ENCODE results near the gene PEAK3.

Gene PEAK3

GRCh38 chr19:2270423-2271233, 11.3 kb downstream of the PEAK3 start:
- peak; percentile 51 for DNase-seq (ENCODE audit: low spot score)

DNA sequence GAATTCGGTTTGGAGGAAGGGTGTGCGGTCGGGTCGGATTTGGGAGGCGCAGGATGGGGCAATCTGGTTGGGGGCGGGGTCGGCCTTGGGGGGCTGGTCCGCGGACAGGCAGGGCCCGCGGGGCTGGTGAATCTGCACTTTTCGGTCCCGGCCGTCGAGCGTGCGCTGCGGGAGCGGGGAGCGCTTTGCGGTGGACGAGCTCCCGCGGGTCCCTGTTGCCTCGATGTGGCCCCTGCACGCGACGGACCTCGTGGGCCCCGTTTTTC, 11.9 kb downstream of the PEAK3 start:
- DNase-seq (ENCODE audit: low spot score): no peak

GRCh38 chr19:2269244-2270156, 12.5 kb downstream of the PEAK3 start:
- DNase-seq (ENCODE audit: low spot score): peak; percentile 98

DNA sequence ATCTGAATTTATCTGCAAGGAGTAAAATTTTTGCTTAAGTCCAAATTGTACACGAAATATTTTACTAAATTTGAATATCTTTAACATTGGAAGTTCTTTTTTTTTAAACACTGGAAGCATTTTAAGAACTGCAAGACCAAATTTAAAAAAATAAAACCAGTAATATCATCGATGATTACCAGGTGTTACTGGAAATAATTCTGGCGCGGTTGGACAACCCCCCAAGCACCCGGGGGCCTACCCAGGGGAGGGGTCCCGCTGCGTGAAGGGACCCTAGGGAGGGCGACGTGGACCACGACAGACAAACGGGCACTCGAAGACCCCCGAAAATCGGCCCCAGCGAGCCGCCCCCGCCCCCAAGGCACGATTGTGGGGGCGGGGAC, 13.1 kb downstream of the PEAK3 start:
- no peak for DNase-seq (ENCODE audit: low spot score)

DNA sequence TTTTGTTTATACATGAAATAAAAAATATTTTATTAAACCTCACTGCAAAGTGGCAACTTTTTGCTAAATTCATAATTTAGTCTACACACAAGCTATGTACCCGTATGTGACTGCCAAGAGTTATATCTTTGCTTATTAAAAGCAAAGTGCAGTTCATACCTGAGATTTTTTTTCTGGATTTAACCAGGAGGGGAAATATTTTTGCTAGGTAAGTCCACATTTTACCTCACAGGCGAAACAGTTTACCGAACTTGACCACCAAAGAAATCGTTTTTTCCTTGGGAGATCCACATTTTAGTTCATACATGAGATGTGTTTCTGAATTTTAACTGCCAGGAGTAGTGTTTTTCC, 13.5 kb downstream of the PEAK3 start:
- no peak for DNase-seq (ENCODE audit: low spot score)

DNA sequence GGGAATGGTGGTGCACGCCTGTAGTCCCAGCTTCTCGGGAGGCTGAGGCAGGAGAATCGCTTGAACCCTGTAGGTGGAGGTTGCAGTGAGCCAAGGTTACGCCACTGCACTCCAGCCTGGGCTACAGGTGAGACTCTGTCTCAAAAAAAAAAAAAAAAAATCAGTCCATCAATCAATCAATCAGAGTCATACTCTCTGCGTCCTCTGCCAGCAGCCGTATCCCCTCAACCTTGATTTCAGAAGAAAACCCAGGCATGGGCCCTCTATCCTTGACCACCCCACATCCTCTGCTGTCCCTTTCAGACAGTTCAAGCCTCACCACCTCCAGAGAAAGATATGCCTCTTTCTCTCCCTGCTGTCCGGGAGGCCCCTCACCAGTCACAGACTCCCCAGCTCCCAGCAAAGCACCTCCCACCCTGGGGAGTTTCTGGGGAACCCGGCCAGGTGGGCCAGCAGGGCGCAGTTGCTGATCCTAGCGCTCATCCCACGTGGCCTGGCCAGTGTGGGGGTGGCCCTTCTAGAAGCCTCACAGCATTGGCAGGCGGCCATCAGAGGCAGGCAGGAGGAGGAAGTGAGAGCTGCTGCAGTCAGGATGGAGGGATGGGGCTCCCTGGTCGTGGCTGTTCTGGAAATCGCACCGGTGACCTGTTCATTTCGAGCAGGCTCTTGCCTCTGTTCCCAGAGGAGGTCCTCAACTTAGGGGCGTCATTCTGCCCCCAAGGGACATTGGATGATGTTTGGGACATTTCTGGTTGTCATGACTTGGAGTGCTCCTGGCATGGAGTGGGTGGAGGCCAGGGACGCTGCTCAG, 15.6 kb downstream of the PEAK3 start:
- no peak for DNase-seq (ENCODE audit: low spot score)

GRCh38 chr19:2261438-2262172, 20.4 kb downstream of the PEAK3 start:
- no peak for DNase-seq (ENCODE audit: low spot score)

DNA sequence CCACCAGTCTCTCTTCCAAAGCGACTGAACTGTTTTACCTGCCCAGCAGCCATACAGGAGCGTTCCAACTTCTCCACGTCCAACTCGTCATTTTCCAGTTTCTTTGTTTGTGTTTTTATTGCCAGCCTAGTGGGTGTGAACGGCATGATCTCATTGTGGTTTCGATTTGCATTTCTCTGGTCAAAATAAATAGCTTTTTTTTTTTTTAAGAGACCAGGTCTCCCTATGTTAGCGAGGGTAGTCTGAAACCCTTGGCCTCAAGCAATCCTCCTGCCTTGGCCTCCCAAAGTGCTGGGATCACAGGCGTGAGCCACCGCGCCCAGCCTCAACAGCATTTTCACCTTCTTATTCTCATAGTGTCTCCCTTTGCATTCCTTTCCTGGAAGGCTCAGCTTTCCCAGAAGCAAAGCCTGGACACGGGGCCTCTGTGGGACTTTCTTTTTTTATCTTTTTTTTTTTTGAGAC, 21.6 kb downstream of the PEAK3 start:
- DNase-seq (ENCODE audit: low spot score): no peak

DNA sequence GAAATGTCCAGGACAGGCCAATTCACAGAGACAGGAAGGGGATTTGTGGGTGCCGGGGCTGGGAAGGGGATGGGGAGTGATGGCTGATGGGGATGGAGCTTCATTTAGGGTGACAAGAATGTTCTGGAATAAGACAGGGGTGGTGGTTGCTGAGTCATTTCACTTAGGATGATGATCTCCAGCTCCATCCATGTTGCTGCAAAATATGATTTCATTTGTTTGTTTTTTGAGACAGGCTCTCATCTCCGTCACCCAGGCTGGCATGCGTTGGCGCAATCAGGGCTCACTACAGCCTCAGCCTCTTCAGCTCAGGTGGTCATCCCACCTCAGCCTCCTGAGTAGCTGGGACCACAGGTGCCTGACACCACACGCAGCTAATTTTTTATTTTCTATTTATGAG, 22.6 kb downstream of the PEAK3 start:
- DNase-seq (ENCODE audit: low spot score): no peak

DNA sequence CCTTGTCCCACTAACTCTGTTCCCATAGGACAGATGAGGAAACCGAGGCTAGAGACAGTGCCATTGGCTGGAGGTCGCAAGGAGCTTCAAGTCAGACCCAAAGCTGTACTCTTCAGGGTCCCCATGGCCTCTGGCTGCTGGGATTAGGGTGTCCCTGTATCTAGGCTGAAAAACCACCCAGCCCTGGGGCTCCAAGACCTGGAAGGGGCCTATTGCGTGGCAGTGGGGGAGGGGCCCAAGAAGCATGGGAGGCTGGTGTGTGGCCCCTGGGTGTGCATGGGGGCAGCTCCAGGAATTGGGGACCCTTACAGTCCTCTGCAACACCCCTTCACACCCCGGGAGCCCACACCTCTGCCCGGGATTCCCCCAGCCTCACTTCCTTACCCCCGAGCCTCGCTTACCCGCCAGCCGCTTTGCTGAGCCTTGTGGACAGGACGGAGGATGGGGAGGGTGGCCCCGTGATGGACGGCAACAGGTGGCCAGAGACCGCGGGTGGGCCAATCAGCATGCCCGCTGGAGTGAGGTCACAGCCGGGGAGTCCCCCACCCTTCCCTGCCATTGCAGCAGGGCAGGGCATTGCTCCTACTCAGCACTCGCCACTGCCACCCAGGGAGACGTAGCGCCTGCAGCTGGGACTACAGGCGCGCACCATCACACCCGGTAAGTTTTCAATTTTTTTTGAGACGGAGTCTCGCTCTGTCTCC, 25.8 kb downstream of the PEAK3 start, which contains the start of gene JSRP1:
Gene JSRP1 (minus strand): TSS at position 436 of the 704 bp plus-strand sequence. CDS start 1,103 bp downstream, outside the sequence.
- no peak for DNase-seq (ENCODE audit: low spot score)

GRCh38 chr19:2255112-2255845, 26.7 kb downstream of the PEAK3 start:
- DNase-seq (ENCODE audit: low spot score): no peak

DNA sequence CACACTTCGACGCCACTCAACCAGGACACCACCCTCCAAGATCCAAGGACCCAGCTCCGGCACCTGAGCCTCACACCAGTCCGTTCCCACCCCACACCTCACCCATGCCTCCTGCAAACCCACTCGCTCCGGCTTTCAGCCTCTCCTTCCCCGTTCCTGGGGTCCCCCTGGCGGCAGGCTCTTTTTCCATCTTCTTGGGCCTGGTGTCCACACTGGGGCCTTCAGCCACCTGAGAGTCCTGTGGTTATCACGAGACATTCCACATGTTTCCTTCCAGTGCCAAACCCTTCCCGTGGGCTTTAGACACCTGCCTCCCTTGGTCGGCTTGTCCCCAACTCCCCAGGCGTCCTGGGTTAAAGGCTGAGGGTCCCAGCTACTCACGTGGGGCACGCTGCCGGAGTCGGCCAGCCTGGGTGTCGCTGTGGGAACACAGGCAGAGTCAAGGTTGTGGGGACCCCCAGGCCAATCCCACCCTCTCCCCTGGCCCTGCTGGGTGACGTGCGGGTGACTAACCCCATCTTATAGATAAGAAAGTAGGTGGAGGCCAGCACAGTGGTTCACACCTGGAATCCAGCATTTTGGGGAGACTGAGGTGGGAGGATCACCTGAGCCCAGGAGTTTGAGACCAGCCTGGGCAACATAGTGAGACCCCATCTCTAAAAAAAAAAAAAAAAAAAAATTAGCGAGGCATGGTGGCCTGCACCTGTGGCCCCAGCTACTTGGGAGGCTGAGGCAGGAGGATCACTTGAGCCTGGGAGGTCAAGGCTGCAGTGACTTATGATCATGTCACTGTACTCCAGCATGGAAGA, 27.7 kb downstream of the PEAK3 start:
- peak; percentile 91 for DNase-seq (ENCODE audit: low spot score)

DNA sequence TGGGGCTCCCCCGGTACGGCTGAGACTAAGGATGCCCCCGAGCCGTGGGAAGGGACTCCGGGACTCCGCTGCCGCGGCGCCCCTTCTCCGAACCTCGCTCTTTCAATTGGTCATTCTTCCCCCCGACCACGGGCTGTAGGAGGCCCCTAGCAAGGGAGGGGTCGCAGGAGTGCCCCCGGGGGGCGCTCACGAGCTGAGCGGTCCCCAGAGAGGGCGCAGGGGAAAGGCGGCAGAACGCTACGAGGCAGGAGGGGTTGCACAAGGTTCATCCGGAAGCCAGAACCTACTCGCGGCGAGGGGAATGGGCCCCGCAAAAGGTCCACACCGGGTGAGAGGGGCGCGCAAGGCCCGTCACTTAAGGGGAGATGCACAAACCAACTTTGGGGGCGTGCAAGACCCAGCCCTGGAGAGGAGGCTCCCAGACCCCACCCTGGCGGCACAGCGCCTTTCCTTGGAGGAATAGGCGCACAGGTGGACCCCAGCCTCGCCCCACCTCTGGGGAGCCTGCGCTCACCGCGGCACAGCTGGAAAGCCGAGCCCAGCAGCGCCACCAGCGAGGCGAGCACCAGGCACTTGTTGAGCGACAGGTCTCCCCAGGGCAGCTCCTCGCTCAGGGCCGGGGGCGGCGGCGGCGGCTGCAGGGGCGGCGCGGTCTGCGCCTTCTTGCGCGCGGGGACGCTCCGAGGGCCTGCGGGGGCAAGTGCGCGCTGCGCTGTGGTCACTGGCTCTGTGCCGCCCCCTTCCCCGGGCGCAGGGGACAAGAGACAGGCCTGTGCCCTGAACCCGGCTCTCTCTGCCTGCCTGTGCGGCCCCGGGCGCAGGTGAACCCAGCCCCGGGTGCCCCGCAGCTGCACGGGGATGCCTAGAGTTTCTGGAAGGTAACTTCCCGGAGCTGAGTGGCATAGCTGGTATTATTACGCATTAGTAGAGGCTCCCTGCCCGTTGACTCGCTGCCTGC, 28.6 kb downstream of the PEAK3 start:
- peak; percentile 70 for DNase-seq (ENCODE audit: low spot score)

DNA sequence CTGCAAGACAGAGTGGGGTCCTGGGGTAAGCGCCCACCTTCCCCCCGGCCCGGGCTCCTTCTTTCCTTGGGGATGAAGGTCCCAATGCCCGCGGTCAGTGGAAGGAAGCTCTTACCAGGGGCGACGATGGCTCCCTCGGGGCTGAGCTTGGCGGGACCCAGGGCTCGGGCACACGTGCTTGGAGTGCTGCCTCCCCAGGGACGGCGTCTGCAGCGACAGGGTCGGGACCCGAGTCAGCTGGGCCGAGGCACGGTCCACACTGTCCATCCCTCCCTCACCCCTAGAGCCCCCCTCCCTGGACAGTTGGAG, 29.2 kb downstream of the PEAK3 start:
- DNase-seq (ENCODE audit: low spot score): no peak

- no peak for DNase-seq (ENCODE audit: low spot score)
Observed at GRCh38 chr19:2252055-2252796, 29.7 kb downstream of the PEAK3 start.

- no peak for DNase-seq (ENCODE audit: low spot score)
Observed at GRCh38 chr19:2251106-2252054, 30.6 kb downstream of the PEAK3 start.

GRCh38 chr19:2250766-2251105, 31.2 kb downstream of the PEAK3 start:
- DNase-seq (ENCODE audit: low spot score): no peak
